Mucosa of rectum (tissue), 2 donors: Measurements from ENCODE around the gene SLC1A3.

Experiments
- H3K27ac ChIP-seq, 2 donors: one replicate each; pipeline ENCODE4 v1.7.0; 2013; ENCODE audit warnings: inconsistent platforms in 2 of 2, low read depth in 2 of 2, low read length in 2 of 2
- H3K27me3 ChIP-seq, 2 donors: one replicate each; pipeline ENCODE4 v1.7.0; 2013; ENCODE audit warnings: low read length in 2 of 2; ENCODE audit not compliant: control insufficient read depth in 2 of 2, insufficient read depth in 2 of 2
- H3K36me3 ChIP-seq, 2 donors: one replicate each; pipeline ENCODE4 v1.7.0; 2013; ENCODE audit warnings: low read length in 2 of 2; ENCODE audit not compliant: control insufficient read depth in 2 of 2, insufficient read depth in 2 of 2
- H3K4me1 ChIP-seq, 2 donors: one replicate each; pipeline ENCODE4 v1.7.0; 2013; ENCODE audit warnings: low read length in 2 of 2, mild to moderate bottlenecking in 1 of 2; ENCODE audit not compliant: control insufficient read depth in 2 of 2, insufficient read depth in 2 of 2
- H3K4me3 ChIP-seq, 2 donors: one replicate each; pipeline ENCODE4 v1.7.0; 2013; ENCODE audit warnings: low read length in 2 of 2
- H3K9ac ChIP-seq, 2 donors: one replicate each; pipeline ENCODE4 v1.7.0; 2013; ENCODE audit warnings: low read length in 2 of 2, low read depth in 1 of 2, mild to moderate bottlenecking in 1 of 2
- H3K9me3 ChIP-seq, 2 donors: one replicate each; pipeline ENCODE4 v1.7.0; 2013; ENCODE audit warnings: low read length in 2 of 2; ENCODE audit not compliant: control insufficient read depth in 2 of 2
- donor health status: healthy.
- donor health status: Normal muscosa, but diverticular disease.

Gene SLC1A3

GRCh38 chr5:36599986-36600779 lies 6.2 kb upstream of the SLC1A3 start:
- Histone ChIP-seq H3K4me3 (no peak overlapping the region), H3K27me3 (peaks cover 2% of the 10 kb centered on the region in 2 donors), H3K9ac (no peak overlapping the region), H3K27ac (no peak overlapping the region), H3K36me3 (no peaks in the 10 kb centered on the region), H3K9me3 (no peaks in the 10 kb centered on the region), H3K4me1 (no peaks in the 10 kb centered on the region)

GRCh38 chr5:36600917-36601527 lies 5.4 kb upstream of the SLC1A3 start:
- no peak overlapping the region for H3K9ac ChIP-seq
- no peaks in the 10 kb centered on the region for H3K36me3 ChIP-seq
- no peak overlapping the region for H3K4me3 ChIP-seq
- H3K4me1 ChIP-seq: no peaks in the 10 kb centered on the region
- no peaks in the 10 kb centered on the region for H3K9me3 ChIP-seq
- no peak overlapping the region for H3K27ac ChIP-seq
- H3K27me3 ChIP-seq: peaks cover 3 to 8% of the 10 kb centered on the region in 2 donors

DNA sequence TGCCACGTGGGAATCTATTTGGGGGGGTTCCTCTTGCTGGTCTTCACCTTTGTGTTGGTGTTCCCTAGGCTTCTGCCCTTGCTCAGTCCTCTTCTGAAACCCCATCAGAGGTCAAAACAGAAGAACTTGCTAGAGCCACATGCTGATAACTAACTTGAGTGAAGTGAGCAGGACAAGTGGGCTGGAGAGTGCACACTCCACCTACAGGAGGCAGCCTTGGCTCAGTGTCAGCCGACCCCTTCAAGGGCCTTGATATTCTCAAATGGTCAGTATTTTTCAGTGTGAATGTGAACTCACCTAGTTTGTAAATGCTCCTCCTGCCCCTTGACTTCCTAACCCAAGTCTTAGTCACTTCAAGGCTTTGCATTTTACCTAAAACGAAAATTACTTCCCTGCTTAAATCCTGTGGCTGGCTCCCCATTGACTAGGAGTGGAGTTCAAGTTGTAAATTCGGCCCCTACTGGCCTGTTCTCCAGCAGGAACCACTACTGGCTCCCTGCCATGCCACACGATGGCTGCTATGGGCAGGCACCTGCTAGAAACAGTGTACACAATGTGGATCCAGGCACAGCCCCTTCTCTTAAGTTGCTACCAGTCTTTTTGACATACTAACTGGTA lies 3.6 kb upstream of the SLC1A3 start:
- no peak overlapping the region for H3K27ac ChIP-seq

DNA sequence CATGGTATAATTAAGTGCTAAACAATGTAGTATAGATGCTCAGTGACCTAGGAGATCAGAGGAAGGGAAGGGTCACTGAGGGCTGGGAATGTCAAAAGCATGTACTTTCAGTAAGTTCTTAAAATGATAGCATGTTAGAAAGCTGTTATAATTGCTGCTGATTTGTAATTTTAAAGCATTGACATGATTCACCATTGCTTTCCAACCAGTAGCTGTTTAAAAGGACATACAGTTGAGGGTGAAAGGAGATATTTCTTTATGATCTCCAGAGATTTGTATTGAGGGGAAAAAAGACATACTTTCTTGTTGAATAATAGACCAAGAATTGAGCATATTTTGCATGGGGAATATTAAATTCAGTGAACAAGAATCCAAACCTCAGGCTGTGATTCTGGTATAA lies 1.2 kb upstream of the SLC1A3 start:
- Histone ChIP-seq H3K9ac (no peak overlapping the region), H3K9me3 (no peaks in the 10 kb centered on the region), H3K27ac (no peak overlapping the region)

More for the DNA sequence above, 3.6 kb upstream of the SLC1A3 start:
- Histone ChIP-seq H3K4me1 (peaks cover 0 to 4% of the 10 kb centered on the region in 2 donors), H3K4me3 (no peak overlapping the region), H3K27me3 (peaks cover 12 to 13% of the 10 kb centered on the region in 2 donors), H3K9me3 (no peaks in the 10 kb centered on the region), H3K9ac (no peak overlapping the region), H3K36me3 (no peaks in the 10 kb centered on the region)

GRCh38 chr5:36606036-36606427 lies 374 bp upstream of the SLC1A3 start:
- H3K9ac ChIP-seq: no peak overlapping the region
- peaks cover 15 to 17% of the 10 kb centered on the region in 2 donors for H3K27me3 ChIP-seq
- no peak overlapping the region for H3K27ac ChIP-seq

More for the DNA sequence above, 1.2 kb upstream of the SLC1A3 start:
- no peak overlapping the region for H3K4me3 ChIP-seq
- H3K4me1 ChIP-seq: peaks cover 0 to 4% of the 10 kb centered on the region in 2 donors
- no peaks in the 10 kb centered on the region for H3K36me3 ChIP-seq
- peaks cover 15 to 17% of the 10 kb centered on the region in 2 donors for H3K27me3 ChIP-seq

GRCh38 chr5:36607114-36607571 lies 737 bp downstream of the SLC1A3 start:
- no peak overlapping the region for H3K9ac ChIP-seq
- H3K4me1 ChIP-seq: peaks cover 0 to 4% of the 10 kb centered on the region in 2 donors
- H3K27me3 ChIP-seq: peaks cover 15 to 17% of the 10 kb centered on the region in 2 donors
- H3K4me3 ChIP-seq: peak overlapping the region; percentile 53 to 78
- H3K36me3 ChIP-seq: no peaks in the 10 kb centered on the region
- no peak overlapping the region for H3K27ac ChIP-seq
- no peaks in the 10 kb centered on the region for H3K9me3 ChIP-seq

More at GRCh38 chr5:36606036-36606427, 374 bp upstream of the SLC1A3 start:
- peak overlapping the region; percentile 53 to 78 for H3K4me3 ChIP-seq
- H3K36me3 ChIP-seq: no peaks in the 10 kb centered on the region
- no peaks in the 10 kb centered on the region for H3K9me3 ChIP-seq
- peaks cover 0 to 4% of the 10 kb centered on the region in 2 donors for H3K4me1 ChIP-seq

GRCh38 chr5:36607838-36608783 lies 1.7 kb downstream of the SLC1A3 start:
- no peak overlapping the region for H3K9ac ChIP-seq
- no peaks in the 10 kb centered on the region for H3K9me3 ChIP-seq
- H3K4me1 ChIP-seq: peaks cover 0 to 4% of the 10 kb centered on the region in 2 donors
- peaks cover 15 to 17% of the 10 kb centered on the region in 2 donors for H3K27me3 ChIP-seq
- no peak overlapping the region for H3K4me3 ChIP-seq
- H3K36me3 ChIP-seq: no peaks in the 10 kb centered on the region
- H3K27ac ChIP-seq: no peak overlapping the region

GRCh38 chr5:36610621-36611020 lies 4.2 kb downstream of the SLC1A3 start:
- no peak overlapping the region for H3K27ac ChIP-seq
- H3K4me3 ChIP-seq: no peak overlapping the region
- H3K4me1 ChIP-seq: peaks cover 0 to 4% of the 10 kb centered on the region in 2 donors
- no peaks in the 10 kb centered on the region for H3K36me3 ChIP-seq
- H3K27me3 ChIP-seq: peaks cover 12% of the 10 kb centered on the region in 2 donors
- no peaks in the 10 kb centered on the region for H3K9me3 ChIP-seq
- no peak overlapping the region for H3K9ac ChIP-seq

DNA sequence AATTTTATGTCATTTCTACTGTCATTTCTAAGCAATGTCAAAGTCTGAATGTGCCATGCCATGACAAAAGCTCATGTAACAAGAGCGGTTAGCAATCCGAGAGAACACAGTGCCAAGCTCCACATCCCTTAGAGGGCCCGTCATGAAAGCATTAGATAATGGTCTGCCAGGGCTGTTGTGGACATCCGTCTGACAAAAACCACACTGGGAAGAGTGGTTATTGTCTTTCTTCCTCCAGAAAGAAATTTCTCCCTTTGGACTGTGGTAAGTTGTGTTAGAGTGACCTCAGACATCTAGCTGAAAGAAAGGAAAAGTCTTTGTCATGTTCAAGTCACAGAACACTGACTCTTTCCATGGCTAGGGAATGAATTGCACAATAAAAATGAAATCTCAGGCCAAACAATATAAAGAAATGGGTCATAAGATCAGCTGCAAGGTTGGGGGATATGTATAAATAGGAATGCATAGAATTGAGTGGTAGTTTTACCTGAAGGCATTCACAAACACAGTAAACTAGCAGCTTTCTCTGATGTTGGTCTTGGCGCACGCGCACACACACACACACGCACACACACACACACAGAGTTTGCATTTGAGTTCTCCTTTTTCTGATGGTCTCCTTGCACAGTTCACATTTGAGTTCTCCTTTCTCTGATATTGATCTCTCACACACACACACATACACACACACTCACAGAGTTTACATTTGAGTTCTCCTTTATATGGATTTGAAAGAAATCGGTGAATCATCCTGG lies 5.3 kb downstream of the SLC1A3 start:
- H3K36me3 ChIP-seq: no peaks in the 10 kb centered on the region
- no peaks in the 10 kb centered on the region for H3K9me3 ChIP-seq
- H3K9ac ChIP-seq: no peak overlapping the region
- H3K27ac ChIP-seq: no peak overlapping the region
- no peak overlapping the region for H3K4me3 ChIP-seq
- peaks cover 0 to 1% of the 10 kb centered on the region in 2 donors for H3K4me1 ChIP-seq
- H3K27me3 ChIP-seq: peaks cover 5 to 9% of the 10 kb centered on the region in 2 donors
